GM12891 (cell line): Measurements from ENCODE around the gene NPTXR.
A peak's percentile ranks its signal among the peaks of the same experiment; 100 is the strongest.

Source experiments
- DNase-seq: peaks from one replicate; pipeline ENCODE4 v3.0.0; 2011; ENCODE audit warnings: low spot score; ENCODE audit not compliant: insufficient read length
- FAIRE-seq: peaks from 2 replicates; lab custom pipeline; 2011; peaks lifted over from hg19 to GRCh38; lab: Jason Lieb, UNC
- PAX5 ChIP-seq: IDR thresholded peaks from 2 replicates; pipeline ENCODE4 v1.6.1; 2011; ENCODE audit warnings: low read length, moderate library complexity, mild to moderate bottlenecking; ENCODE audit not compliant: insufficient read depth, severe bottlenecking
- POLR2A ChIP-seq: IDR thresholded peaks from 2 replicates; pipeline ENCODE4 v1.6.1; 2011; ENCODE audit warnings: low read depth, low read length, control low read depth
- POLR2AphosphoS5 ChIP-seq: IDR thresholded peaks from 2 replicates; pipeline ENCODE4 v1.6.1; 2011; ENCODE audit warnings: low read depth, low read length, control low read depth
- POU2F2 ChIP-seq: IDR thresholded peaks from 2 replicates; pipeline ENCODE4 v1.6.1; 2011; ENCODE audit warnings: low read depth, mild to moderate bottlenecking, control low read depth, low read length, moderate library complexity
- SPI1 ChIP-seq: IDR thresholded peaks from 2 replicates; pipeline ENCODE4 v1.6.1; 2011; ENCODE audit warnings: low read depth, low read length, control low read depth
- TAF1 ChIP-seq: IDR thresholded peaks from 2 replicates; pipeline ENCODE4 v1.6.1; 2011; ENCODE audit warnings: low read depth, low read length, control low read depth

Gene NPTXR

GRCh38 chr22:38852522-38852921, 8.7 kb upstream of the NPTXR start:
- FAIRE-seq (no peak), DNase-seq (no peak)
- TF ChIP-seq POLR2AphosphoS5 (no peak), PAX5 (no peak), POU2F2 (no peak), POLR2A (no peak), SPI1 (no peak), TAF1 (no peak)

DNA sequence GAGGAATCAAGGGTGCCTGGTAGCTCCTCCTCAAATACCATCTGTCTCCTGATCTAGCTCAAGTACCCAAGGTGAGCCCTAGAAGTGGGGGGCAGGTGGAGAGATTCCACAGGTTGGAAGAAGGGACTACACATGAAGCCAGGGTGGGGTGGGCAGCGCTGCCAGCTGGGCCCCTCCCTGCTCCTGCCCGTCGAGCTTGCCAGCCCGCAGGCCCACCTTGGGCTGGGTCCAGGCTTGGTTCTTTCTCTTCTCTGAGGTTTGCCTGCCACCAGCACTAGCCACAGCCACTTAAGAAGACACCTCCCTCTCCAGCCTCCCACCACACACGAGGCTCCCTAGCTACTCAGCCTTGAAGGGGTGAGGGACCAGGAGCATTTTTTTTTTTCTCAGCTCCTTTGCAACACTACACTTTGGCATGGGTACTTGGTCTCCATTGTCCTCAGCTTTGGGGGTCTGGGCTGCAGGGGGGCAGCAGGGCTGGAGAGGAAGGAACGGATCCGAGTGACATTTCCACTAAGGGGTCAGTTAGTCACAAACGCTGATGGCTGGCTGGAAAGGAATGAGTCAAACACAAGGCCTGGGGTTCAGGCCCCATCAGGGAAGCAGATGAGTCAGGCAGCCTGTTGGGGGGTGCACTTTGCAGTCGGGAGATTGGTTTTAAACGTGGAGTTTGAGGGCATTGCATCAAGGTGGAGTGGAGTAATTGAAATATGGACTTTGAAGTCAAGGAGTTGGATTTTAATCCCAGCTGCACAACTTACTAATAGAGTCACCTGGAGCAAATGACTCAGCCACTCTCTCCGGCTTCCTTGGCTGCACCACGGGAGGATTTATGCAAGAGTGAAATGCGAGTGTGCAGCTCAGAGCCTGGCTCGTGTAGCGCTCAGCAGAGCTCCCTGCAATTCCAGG, 7.4 kb upstream of the NPTXR start:
- DNase-seq (no peak), FAIRE-seq (no peak)
- TF ChIP-seq SPI1, result no peak
- no peak for TF ChIP-seq PAX5
- no peak for TF ChIP-seq TAF1
- TF ChIP-seq POLR2AphosphoS5, result no peak
- no peak for TF ChIP-seq POU2F2
- TF ChIP-seq POLR2A, result no peak

- FAIRE-seq, result no peak
- no peak for DNase-seq
- no peak for TF ChIP-seq SPI1
- TF ChIP-seq PAX5, result no peak
- TF ChIP-seq TAF1, result no peak
- no peak for TF ChIP-seq POLR2AphosphoS5
- no peak for TF ChIP-seq POLR2A
- no peak for TF ChIP-seq POU2F2
Observed at GRCh38 chr22:38850399-38850798, 6.6 kb upstream of the NPTXR start.

- TF ChIP-seq PAX5 (no peak), TAF1 (no peak), SPI1 (no peak), POU2F2 (no peak), POLR2A (no peak), POLR2AphosphoS5 (no peak)
- DNase-seq, result no peak
- no peak for FAIRE-seq
Observed at GRCh38 chr22:38849811-38850210, 6.0 kb upstream of the NPTXR start.

GRCh38 chr22:38846412-38846811, 2.6 kb upstream of the NPTXR start:
- DNase-seq (no peak), FAIRE-seq (no peak)
- TF ChIP-seq PAX5, result no peak
- no peak for TF ChIP-seq POLR2AphosphoS5
- TF ChIP-seq SPI1, result no peak
- TF ChIP-seq POU2F2, result no peak
- TF ChIP-seq POLR2A, result no peak
- no peak for TF ChIP-seq TAF1

DNA sequence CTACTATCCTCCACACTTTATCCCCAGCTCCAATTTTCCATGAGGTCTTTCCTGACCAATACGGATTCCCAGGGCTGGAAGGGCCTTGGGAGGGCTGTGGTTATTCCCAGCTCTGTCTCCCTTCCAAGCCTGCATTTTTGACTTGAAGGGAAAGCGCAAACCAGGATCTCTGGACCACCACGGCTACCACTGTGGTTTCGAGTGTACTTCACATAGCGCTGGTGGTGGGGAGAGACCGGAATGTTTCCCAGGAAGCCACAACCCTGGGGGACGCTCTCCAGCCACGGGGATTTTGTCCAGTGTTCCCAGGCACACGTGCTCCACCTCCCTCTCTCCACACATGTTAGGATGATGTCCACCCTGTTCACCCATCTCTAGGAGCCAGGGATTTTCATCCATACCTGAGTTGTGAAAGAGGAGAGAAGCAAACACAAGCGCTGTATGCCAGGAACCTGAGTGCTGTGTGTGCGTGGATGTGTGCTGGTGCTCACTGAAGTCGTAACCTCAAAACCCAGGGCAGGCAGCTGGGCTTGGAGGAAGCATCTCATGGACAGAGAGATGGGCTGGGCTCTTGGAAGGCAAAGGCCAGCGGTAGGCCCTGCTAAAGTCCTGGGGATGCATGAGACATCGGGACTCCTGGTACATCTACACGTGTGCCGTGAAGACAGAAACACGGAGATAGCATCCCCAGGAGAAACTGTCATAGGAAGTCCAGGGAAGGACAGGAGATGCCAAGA, 1.3 kb upstream of the NPTXR start:
- no peak for TF ChIP-seq POU2F2
- no peak for TF ChIP-seq TAF1
- TF ChIP-seq POLR2AphosphoS5, result no peak
- no peak for TF ChIP-seq SPI1
- no peak for TF ChIP-seq POLR2A
- no peak for TF ChIP-seq PAX5
- DNase-seq (no peak), FAIRE-seq (no peak)

DNA sequence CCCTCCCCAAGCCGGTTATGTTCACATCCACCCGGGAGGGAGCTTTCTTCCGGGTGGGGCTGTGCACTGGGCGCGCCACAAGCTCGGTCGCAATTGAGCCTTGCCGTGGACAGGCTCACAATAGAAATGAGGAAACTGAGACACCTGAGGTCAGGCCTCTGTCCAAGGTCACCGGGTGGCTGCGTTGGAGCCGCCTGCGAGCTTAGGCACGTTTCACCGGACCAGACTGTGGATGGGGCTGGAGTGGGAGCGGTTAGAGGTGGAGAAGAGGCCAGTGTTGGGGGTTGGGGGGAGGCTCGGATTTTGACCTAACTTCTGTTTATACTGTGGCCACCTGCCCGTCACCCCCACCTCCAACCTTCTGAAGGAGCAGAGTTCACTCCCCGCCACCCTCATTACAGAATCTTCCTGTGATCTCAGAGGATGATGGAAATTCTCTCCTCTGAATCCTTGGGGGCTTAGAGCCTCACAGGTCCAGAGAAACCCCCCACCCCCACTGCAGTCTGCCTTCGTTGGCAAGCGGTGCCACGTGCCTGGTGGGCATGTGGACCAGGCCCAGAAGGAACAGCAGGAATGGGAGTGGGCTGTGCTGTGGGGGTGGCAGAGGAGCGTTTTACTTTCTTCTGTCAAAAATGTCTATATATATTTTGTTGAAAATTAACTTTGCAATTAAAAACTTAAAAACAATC, 631 bp upstream of the NPTXR start:
- DNase-seq (no peak), FAIRE-seq (no peak)
- TF ChIP-seq POU2F2 (no peak), SPI1 (no peak), PAX5 (no peak), TAF1 (no peak), POLR2A (no peak), POLR2AphosphoS5 (no peak)

DNA sequence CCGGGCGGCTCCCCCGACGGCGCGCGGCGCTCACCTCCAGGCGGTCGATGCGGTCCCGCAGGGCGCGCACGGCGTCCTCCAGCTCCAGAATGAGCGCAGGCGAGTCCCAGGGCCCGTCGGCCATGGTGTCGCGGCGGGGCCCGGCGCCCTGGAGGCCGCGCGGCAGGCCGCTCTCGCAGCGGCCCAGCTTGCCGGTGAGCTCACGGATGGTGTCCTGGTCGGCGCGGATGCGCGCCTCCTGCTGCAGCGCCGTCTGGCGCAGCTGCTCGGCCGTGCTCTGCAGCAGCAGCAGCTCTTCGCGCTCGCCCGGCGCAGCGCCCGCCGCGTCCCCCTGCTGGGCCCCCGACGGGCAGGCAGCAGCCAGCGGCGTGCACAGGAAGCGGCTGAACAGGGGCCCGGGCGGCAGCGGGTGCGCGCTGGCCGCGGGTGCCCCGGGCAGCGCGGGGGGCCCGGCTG, 599 bp downstream of the NPTXR start:
- DNase-seq (peak; percentile 70), FAIRE-seq (peak; percentile 84)
- no peak for TF ChIP-seq POLR2AphosphoS5
- TF ChIP-seq TAF1, result no peak
- TF ChIP-seq SPI1, result no peak
